ENCODE results near the gene ULK1.

ULK1 gene

DNA sequence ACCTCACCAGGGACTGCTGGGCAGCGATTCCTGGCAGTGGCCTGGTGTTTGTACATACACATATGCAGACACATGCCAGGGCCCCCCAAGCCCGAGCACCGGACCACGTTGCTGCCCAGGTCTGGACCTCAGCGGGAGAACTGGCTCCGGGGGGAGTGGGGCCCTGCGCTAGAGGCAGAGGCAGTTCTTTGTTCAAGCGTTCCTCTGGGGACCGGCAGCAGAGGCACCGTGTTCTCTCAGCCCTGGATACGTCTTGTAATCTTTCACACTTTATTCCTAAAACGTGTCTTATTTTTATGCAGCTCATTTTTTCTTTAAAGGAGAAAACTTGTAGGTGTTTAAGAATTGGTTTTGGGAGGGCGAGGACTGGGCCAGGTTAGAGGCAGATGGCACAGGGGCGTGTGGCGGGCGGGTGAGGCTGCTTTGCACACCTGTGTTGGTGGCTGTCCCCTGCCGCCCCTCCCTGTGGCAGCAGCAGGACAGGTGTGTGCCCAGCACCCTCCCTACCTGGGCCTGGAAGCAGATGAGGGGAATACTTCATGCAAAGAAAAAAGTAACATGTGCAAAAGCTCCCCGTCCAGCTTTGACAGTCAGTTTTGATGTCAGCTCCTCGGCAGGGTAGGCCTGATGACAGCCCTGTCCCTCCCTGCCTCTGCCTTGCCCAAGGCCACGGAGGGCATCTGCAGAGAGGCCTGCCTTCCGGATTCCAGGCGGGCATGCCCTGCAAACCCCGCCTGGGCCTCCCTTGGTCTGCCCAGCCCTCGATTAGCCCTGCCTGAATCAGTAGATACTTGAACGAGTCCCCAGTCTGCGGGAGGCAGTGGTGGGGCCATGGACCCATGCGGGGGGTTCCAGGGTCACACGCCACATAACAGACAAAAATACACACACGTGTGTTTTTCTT is 27.7 kb downstream of the ULK1 start:
- DNase-seq, result no peak

DNA sequence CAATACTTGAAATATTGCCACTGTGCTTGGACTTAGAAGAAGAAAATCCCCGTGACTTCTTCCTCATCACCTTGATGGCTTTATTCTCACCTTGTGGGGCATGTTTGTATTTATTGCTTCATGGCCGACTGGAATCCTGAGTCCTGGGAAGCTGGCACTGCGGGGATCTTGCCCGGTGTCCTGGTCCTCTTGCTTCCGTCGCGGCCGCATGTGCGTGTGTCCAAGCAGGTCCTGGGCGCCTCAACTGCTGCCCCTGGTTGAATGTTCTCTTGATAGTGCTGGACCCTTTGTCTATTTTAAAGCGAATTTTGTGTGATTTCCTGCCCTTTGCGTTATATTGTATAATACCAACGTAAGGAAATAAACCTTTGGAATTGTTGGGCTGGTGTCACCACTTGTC is 28.4 kb downstream of the ULK1 start:
- no peak for DNase-seq

DNA sequence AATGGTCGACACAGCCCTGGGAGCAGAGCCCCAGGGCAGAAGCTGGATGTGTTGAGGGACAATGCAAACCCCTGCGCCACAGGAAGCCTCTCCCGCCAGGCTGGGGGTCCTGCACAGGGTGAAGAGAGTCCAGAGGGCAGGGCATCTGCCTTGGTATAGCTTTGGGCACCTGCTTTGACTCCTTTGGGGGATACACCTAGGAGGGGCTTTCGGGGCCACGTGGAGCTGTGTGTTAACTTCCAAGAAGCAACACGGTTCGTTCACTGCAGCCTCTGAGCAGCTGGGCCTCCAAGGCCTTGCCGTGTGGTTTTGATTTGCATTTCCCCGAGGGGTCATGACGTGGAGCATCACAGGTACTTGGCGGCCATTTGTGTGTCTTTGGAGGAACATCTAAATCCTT is 28.8 kb downstream of the ULK1 start:
- no peak for DNase-seq

DNA sequence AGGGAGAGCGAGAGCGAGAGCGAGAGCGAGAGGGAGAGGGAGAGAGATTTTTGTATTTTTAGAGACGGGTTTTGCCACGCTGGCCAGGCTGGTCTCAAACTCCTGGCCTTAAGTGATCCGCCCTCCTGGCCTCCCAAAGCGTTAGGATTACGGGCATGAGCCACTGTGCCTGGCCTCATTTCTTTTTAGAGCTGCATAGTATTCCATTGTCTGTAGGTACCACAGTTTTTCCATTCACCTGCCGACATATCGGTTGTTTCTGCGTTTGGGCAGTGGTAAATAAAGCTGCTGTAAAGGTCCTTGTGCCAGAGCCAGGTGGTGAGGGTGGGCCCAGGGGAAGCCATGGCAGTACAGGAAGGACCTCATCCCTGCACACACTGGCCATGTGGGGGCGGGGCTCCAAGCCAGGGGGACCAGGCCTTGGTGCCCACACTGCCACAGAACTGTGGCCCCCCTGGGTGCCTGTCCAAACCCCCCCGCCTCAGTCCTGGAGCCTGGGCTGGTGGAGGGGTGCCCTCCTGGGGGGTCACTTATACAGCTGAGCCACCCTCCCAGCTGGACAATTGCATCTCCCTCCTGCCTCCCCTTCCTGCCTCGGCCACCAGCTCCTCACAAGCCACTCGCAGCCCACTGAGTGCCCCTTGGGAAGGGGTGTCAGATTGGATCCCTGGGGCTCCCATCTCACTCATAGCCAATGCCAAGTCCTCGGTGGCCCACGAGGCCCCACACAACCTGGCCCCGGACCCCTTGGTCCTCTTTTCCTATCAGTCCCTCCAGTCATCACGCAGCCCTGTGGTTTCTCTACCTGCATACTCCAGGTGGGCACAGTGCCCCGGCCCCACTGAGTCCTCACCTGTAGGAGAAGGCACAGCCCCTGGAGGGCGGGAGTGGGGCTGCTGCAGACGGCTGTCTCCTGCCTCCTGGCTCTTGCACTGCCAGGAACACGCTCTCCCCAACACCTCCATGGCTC is 33.0 kb downstream of the ULK1 start:
- no peak for DNase-seq

DNA sequence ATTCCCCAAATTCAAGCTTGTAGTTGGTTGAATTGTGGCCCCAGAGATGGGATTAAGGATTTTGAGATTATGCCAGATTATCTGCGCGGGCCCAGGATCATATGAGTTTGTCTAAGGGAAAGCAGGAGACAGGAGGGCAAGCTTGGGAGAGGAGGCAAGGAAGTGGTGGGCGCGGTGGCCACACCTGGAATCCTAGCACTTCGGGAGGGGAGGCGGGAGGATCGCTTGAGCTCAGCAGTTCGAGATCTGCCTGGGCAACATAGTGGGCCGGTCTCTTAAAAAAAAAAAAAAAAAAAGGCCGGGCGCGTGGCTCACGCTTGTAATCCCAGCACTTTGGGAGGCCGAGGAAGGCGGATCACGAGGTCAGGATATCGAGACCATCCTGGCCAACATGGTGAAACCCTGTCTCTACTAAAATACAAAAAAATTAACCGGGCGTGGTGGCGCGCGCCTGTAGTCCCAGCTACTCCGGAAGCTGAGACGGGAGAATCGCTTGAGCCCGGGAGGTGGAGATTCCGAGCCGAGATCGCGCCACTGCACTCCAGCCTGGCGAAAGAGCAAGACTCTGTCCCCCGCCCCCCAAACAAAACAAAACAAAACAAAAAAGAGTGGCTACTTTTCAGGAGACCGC is 33.8 kb downstream of the ULK1 start:
- no peak for DNase-seq

DNA sequence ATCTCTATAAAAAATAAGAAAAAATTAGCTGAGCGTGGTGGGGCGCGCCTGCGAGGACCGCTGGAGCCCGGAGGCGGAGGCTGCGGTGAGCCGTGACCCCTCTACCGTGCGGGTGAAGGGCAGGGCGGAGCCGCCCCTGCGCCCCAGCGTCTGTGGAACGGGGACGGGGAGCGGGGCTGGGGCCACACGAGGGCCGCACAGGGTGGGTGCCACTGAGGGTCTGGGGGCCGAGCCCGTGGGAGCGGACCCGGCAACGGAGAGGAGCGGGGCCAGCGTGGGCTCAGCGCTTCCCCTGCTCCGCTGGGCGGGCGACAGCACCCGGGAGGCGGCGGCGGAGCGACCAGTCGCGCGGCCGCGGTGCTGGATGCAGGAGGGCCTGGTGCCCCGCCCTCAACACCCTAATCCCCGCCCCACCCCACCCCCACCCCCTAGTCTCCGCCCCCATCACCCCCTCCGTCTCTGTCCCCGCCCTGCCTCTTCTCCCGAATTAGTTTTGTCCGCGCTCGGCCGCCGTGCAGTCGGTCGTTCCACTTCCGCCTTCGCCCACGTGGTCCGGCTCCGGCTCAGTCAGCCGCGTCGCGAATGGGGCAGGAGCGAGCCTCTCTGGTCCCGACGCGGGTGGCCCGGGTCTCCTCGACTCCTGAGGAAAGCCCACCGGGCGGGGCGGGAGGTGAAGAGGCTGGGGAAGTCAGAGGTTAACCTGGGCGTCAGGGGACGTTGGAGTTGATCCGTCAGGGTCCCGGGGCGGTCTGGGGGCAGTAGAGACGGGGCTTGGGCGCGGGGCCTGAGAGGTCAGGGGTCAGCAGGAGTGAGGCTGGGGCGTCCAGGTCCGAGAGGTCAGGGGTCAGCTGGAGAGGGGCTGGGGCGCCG is 34.5 kb downstream of the ULK1 start, which contains the start of gene PUS1:
PUS1 (plus strand) TSS at position 566 of the 870 bp plus-strand sequence. CDS start 447 bp downstream, outside the sequence.
- peak; percentile 94 for DNase-seq

DNA sequence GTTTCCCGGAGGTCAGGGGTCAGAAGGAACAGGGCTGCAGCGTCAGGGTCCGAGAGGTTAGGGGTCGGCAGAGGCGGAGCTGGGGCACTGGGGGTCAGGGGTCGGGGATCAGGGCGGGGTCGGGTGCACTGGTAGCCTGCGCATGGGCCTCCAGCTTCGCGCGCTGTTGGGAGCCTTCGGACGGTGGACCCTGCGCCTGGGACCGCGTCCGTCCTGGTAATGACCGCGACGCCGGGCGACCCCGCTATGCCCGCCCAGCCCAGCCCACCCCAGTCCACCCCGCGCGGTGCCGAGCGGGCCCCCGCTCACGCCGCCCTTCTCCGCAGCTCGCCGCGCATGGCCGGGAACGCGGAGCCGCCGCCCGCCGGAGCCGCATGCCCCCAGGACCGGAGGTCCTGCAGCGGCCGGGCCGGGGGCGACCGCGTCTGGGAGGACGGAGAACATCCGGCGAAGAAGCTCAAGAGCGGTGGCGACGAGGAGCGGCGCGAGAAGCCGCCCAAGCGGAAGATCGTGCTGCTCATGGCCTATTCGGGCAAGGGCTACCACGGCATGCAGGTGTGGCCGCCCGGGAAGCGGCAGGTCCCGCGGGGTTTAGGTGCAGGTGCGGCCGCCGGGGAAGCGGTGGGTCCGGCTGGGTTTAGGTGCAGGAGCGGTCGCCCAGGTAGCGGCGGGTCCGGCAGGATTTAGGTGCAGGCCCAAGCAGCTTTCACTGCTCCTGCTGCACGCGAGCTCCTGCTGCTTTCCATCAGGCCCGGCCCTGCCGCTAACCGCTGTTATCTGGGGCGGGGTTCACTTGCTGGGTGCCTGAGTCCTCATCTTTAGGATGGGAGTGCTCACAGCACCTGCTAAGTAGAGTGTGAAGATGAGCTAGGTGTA is 35.4 kb downstream of the ULK1 start:
- peak; percentile 35 for DNase-seq

DNA sequence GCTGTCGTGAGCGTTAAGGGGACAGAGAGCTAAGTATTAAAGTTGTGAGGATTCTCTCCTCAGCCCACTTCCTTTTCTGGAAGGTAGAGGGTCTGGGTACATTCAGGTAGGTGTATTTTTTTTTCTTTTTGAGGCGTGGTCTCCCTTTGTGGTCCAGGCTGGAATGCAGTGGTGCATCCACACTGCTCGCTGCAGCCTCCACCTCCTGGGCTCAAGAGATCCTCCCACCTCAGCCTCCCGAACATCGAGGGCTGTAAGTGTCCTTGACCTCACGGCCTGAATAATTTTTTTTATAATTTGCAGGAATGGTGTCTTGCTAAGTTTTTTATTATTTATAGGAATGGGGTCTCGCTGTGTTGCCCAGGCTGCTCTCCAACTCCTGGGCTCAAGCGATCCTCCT is 36.1 kb downstream of the ULK1 start:
- DNase-seq, result no peak

DNA sequence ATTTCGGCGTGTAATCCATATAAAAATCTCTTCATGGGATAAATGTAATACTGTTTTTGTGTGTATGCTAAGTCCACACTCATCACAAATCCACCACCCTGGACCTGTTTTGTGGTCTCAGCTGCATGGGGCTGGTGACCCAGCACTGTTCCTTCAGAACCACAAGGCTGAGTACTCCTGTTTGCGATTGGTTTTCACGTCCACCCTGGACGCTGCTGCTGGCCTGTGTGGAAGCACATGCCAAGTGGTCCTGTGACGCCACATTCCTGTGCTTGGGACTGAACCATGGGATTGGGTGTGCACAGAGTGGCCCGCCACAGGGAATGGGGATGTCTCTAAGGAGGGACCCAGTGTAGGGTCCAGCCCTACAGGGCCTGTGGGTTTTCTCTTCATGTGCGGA is 39.0 kb downstream of the ULK1 start:
- DNase-seq, result no peak

DNA sequence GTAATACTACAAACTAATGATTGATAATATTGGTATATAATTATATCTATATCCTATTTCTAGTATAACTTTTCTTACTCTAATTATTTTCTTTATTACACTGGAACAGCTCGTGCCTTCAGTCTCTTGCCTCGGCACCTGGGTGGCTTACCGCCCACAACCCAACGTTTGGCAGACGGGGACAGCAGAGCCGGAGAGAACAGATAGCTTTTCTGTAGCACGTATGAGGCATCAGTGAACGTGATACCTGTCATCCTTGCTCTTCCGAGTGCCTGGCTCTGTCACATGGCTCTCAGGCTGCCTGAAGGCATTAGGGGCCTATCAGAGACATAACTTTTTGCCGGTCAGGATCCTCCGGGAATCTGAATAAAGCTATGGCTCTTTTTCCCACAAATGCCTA is 40.1 kb downstream of the ULK1 start:
- no peak for DNase-seq

DNA sequence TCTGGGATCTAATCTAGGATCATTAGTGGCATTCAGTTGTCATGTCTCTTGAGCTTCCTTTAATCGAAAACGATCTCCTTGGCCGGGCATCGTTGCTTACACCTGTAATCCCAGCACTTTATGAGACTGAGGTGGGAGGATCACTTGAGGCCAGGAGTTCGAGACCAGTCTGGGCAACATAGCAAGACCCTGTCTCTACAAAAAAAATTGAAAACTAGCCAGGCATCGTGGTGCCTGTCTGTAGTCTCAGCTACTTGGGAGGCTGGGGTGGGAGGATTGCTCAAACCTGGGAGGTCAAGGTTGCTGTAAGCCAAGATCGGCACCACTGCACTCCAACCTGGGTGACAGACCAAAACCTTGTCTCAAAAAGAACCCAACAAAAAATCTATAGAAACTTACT is 43.7 kb downstream of the ULK1 start:
- DNase-seq, result no peak

DNA sequence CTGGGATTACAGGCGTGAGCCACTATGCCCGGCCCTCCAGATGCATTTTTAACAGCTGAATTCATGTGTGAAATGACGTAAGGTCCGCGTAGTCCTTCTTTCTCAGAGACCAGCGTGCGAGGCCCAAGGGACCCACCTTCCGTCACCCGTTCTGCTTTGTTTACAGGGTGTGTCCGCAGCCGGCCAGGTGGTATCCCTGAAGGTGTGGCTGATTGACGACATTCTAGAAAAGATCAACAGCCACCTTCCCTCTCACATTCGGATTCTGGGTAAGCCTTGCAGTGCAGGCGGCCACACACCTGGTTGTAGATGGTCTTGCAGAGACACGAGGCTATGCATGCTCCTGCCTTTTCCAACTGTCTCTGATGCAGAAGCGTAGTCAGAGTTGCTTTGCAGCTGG is 44.6 kb downstream of the ULK1 start:
- no peak for DNase-seq

DNA sequence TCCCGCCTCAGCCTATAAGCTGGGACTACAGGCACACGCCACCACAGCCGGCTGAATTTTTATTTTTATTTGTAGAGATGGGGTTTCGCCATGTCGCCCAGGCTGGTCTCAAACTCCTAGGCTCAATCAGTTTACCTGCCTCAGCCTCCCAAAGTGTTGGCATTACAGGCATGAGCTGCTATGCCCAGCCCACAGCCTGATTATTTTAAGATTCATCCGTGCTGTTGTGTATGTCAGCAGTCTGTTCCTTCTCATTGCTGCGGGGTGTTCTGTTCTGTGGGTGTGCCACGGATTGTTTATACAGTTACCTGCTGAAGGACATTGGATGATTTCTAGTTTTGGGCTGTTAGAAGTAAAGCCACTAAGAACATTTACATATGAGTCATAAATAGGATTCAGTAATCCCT is 45.7 kb downstream of the ULK1 start:
- DNase-seq, result no peak

DNA sequence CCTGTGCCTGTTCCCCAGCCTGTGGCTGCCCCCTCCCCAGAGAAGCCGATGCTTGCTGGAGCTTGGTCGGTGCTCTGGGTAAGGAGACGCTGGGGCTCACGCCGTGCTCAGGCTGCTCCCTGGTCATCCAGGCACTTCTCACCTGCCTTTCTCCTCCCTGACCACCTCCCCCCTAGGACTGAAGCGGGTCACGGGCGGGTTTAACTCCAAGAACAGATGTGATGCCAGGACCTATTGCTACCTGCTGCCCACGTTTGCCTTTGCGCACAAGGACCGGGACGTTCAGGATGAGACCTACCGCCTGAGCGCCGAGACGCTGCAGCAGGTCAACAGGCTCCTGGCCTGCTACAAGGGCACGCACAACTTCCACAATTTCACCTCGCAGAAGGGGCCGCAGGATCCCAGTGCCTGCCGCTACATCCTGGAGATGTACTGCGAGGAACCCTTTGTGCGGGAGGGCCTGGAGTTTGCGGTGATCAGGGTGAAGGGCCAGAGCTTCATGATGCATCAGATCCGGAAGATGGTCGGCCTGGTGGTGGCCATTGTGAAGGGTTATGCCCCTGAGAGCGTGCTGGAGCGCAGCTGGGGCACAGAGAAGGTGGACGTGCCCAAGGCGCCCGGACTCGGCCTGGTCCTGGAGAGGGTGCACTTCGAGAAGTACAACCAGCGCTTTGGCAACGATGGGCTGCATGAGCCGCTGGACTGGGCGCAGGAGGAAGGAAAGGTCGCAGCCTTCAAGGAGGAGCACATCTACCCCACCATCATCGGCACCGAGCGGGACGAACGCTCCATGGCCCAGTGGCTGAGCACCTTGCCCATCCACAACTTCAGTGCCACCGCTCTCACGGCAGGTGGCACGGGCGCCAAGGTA is 46.9 kb downstream of the ULK1 start:
- DNase-seq, result no peak

DNA sequence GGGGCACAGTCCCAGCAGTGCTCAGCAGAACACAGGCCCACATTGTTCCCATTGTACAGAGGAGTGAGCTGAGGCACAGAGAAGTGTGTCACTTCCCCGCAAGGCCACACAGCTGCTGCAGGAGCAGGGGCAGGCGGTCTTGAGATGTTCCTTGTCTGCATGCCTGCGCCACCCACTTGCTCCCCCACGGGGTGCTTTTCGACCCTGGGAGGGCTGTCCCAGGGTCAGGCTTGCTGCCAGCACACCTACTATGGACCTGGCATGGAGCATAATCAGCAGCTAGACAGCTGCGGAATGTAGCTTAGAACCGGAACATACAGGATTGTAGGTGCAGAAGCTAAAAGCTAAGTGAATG is 47.5 kb downstream of the ULK1 start:
- DNase-seq, result no peak

DNA sequence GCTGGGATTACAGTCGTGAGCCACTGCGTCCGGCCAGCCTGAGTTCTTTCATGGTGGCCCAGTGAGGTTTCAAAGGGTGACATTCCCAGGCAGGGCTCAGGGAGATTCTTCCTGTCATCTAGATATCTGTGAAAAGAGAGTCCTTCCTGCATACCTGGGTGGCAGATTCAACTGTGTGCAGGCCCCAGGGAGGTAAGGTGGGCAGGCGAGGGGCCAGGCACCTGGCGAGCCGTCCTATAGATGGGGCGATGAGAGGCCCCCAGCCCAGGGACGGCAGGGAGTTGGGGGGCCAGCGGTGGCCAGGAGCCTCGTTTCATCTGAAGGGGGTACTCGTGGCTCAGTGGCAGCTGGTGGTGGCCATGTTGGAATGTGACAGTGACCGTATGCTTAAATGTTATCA is 48.2 kb downstream of the ULK1 start:
- DNase-seq, result no peak

DNA sequence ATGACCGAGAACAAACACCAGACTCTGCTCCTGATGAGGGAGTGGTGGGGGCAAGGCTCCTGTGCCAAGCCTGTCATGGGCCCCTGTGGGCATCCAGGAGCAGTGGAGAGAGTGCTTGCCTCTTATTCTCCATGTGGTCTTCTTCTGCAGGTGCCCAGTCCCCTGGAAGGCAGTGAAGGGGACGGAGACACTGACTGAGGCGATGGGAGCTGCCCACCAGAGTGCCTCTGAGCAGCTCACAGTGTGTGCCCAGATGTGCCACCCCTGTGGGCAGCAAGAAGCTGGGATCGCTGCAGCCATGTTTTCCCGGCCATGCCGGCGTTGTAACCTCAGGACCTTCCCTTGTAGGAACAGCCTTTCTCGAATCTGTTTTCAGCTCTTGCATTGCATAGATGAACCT is 49.0 kb downstream of the ULK1 start:
- no peak for DNase-seq

DNA sequence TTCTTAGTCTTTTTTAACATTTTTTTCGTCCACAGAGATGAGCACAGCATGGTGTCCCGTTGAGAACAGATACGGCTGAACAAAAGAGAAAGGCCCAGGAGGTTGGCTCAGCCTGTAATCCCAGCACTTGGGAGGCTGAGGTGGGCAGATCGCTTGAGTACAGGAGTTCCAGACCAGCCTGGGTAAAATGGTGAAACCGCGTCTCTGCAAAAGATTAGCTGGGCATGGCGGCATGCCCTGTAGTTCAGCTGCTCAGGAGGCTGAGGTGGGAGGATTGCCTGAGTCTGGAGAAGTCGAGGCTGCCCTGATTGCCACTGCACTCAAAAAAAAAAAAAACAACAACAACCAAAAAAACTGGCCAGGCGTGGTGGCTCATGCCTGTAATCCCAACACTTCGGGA is 49.5 kb downstream of the ULK1 start:
- DNase-seq, result no peak

DNA sequence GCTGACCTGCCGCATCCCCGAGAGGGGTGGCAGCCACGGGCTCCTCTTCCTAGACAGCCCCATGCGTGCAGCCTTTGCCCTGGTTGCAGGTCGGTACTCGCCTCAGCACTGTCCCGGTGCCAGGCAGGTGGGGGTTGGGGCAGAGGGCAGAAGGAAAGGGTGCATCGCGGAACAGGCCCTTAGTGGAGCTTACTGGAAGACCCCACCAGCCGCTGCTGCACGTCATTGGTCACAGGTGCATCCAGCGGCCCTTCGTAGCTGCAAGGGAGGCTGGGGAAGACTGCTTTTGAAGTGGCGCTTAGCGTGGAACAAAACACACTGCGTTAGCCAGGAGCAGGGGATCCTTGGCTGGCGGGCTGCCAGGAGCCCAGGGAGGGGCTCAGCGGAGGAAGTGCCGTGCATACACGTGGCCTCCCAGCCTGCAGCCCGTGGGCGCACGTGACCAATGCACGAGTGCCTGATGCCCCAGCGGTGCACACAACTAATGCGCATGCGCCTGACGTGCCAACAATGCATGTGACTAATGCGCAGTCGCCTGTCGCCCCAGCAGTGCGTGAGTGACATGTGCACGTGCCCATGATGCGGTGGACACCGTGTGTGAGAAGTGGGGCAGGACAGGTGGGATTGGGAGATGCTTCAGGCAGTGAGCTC is 50.3 kb downstream of the ULK1 start:
- DNase-seq, result no peak

DNA sequence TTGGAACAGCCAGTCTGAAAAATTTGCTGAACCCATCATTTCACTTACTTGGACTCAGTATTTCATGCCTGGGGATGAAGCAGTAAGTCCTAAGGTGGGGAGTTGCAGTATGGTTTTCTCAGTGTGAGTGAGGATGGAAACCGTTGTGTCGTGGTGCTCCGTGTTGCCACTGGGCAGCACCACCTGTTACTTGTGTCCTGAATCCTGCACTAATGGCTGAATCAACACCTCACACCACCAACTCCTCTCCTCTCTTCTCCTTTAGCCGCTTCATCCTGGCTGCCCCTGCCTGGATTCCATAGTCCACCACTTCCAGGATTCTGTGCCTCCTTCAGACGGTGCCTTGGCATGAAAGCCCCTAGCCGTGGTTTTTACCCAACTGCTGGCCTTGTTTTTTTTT is 52.3 kb downstream of the ULK1 start:
- DNase-seq, result no peak

Measured in CD4-positive, alpha-beta T cell treated with Interleukin-17A for 4 hours (primary cell).